Spleen (tissue), 11 donors: Measurements from ENCODE around the gene PSMG3. TPM values are rescaled to one million over a fixed set of nuclear protein-coding genes. Genes with fewer than 3 reads are reported as not detected.

ENCODE experiments used
- DNase-seq: peaks from one replicate; pipeline ENCODE4 v3.0.0-alpha.2; 2020
- H3K27ac ChIP-seq, 8 donors: fragments of 200-600 bp; sonication (generic) in 7 of 8; 1 replicate in 4 of 8; 2 replicates in 4 of 8; pipeline versions ENCODE4 v1.5.0 to v1.8.0; 2016 to 2021; ENCODE audit warnings: inconsistent platforms in 4 of 8, mild to moderate bottlenecking in 4 of 8, moderate library complexity in 1 of 8
- H3K27me3 ChIP-seq, 7 donors: fragments of 200-600 bp; sonication (generic) in 6 of 7; replicated peaks in 1 of 7; 1 replicate in 4 of 7; 2 replicates in 3 of 7; pipeline versions ENCODE4 v1.5.0 to v1.8.0; 2016 to 2021; ENCODE audit warnings: inconsistent platforms in 3 of 7, mild to moderate bottlenecking in 1 of 7
- H3K36me3 ChIP-seq, 6 donors: fragments of 200-600 bp; sonication (generic) in 5 of 6; 1 replicate in 4 of 6; 2 replicates in 2 of 6; pipeline versions ENCODE4 v1.5.0 to v1.8.0; 2016 to 2021; ENCODE audit warnings: inconsistent platforms in 2 of 6
- H3K4me1 ChIP-seq, 6 donors: fragments of 200-600 bp; sonication (generic) in 5 of 6; 1 replicate in 3 of 6; 2 replicates in 3 of 6; pipeline versions ENCODE4 v1.5.0 to v1.8.0; 2016 to 2021; ENCODE audit warnings: inconsistent platforms in 3 of 6
- H3K4me3 ChIP-seq, 8 donors: fragments of 200-600 bp; sonication (generic) in 7 of 8; 1 replicate in 4 of 8; 2 replicates in 4 of 8; pipeline versions ENCODE4 v1.5.0 to v1.8.0; 2016 to 2021; ENCODE audit warnings: inconsistent platforms in 4 of 8, mild to moderate bottlenecking in 4 of 8, moderate library complexity in 2 of 8
- H3K9me3 ChIP-seq, 8 donors: fragments of 200-600 bp; sonication (generic) in 7 of 8; 1 replicate in 4 of 8; 2 replicates in 4 of 8; pipeline versions ENCODE4 v1.5.0 to v1.8.0; 2016 to 2021; ENCODE audit warnings: inconsistent platforms in 4 of 8
- CTCF ChIP-seq, 11 experiments: fragments of 200-600 bp in 7 of 11; fragments of 450-650 bp in 4 of 11; sonication (generic) in 4 of 11; IDR thresholded peaks in 8 of 11; conservative IDR thresholded peaks in 3 of 11; 1 replicate in 7 of 11; 2 replicates in 4 of 11; pipeline versions ENCODE4 v1.4.0 to v1.8.0; 2016 to 2021; ENCODE audit warnings: antibody characterized with exemption in 11 of 11, inconsistent platforms in 4 of 11, mild to moderate bottlenecking in 1 of 11
- POLR2A ChIP-seq, 3 donors: fragments of 450-650 bp; IDR thresholded peaks; one replicate each; pipeline ENCODE4 v1.5.1; 2017; ENCODE audit warnings: antibody characterized with exemption in 3 of 3, mild to moderate bottlenecking in 1 of 3
- POLR2AphosphoS5 ChIP-seq, 3 donors: sonication (generic); formaldehyde crosslinking; IDR thresholded peaks; one replicate each; pipeline ENCODE4 v1.5.1; 2017; ENCODE audit warnings: antibody characterized with exemption in 3 of 3
- WGBS, 5 donors: extraction: QIAGEN DNeasy Blood & Tissue Kit in 3 of 5; methylation state at CpG; one replicate each; pipeline versions ENCODE4 v1.1.5 to v1.1.7; 2013 to 2018; 5-methylcytosine and 5-hydroxymethylcytosine counted together
- intact Hi-C: fragments of 100-400 bp; cut with DNase I; formaldehyde crosslinking; loops from one replicate; pipeline ENCODE4 v1.15.0; 2023; ENCODE audit warnings: low total_unique reads
- polyA plus RNA-seq, 3 donors: library from polyadenylated mRNA; stranded (reverse); fragments of 200-250 nt; gene quantifications; one replicate each; pipeline ENCODE4 v1.2.1, GENCODE V29; 2013
- total RNA-seq, 7 donors: library from RNA; depleted of rRNA in 3 of 7; stranded (reverse); fragments of >200 nt in 3 of 7; fragmentation: NEBNext Ultra II Directional in 4 of 7; extraction: Animal tissue kit (Norgen Biotek cat#: 25700) in 4 of 7; gene quantifications; one replicate each; pipeline versions ENCODE4 v1.1.0 to v1.2.1, GENCODE V29; 2016 to 2021
- donor health status: healthy with polysubstance abuse.
- donor health status: DM: no; HTN: no; CAD: no; lungs with moderate emphysema.
- donor health status: DM: no; HTN: no; CAD: no.
- donor health status: Bipolar disorder and iron deficiency.
- donor health status: healthy.
- donor health status: DM: no; HTN: no; CAD: no.
- donor health status: DM: yes; HTN: yes; CAD: no.

The PSMG3 gene
- total and polyA plus RNA-seq, 10 donors = 18.2 to 89.9 (median 30.9) TPM

DNA sequence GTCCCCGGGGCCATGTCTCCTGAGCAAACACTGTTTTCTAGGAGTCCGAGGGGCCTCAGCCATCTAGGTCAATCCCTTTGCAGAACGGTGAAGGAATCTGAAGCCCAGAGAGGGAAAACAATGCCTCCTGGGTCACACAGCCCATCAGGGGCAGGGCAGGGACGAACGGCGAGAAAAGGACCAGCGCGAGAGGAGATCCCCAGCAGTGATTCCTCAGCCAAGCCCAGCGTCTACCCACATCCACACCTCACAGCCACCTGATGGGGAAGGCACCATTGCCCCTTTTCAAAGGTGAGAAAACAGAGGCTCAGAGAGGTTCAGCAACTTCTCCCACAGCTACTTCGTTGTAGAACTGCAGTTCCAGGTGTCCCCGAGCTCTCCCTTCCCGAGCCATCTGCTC lies 17.9 kb upstream of the PSMG3 start:
- H3K9me3 ChIP-seq = peaks cover 0 to 10% (median 4%) of the 10 kb centered on the region in 8 donors
- TF ChIP-seq POLR2A (IDR thresholded peaks at IDR 0.05) (no peak), POLR2AphosphoS5 (IDR thresholded peaks at IDR 0.05) (no peak), CTCF (IDR thresholded peaks at IDR 0.05 in 8 of 11, conservative IDR thresholded peaks at IDR 0.05 in 3 of 11) (no peak)
- WGBS, 5 donors = 88 to 91% (median 89%) methylated on average over 12 of the region's 12 CpGs
- intact Hi-C loops = no loop called here
- no peak overlapping the region for H3K27ac ChIP-seq
- H3K4me3 ChIP-seq = no peak overlapping the region
- H3K36me3 ChIP-seq = no peaks in the 10 kb centered on the region
- DNase-seq = no peak
- peaks cover 0 to 60% (median 31%) of the 10 kb centered on the region in 7 donors for H3K27me3 ChIP-seq
- peaks cover 0 to 19% (median 14%) of the 10 kb centered on the region in 6 donors for H3K4me1 ChIP-seq

GRCh38 chr7:1586827-1587705 lies 17.2 kb upstream of the PSMG3 start:
- H3K9me3 ChIP-seq = peaks cover 0 to 10% (median 4%) of the 10 kb centered on the region in 8 donors
- 64 to 88% (median 76%) methylated on average over 29 to 42 of the region's 42 CpGs for WGBS, 5 donors
- no peak overlapping the region for H3K27ac ChIP-seq
- TF ChIP-seq CTCF (IDR thresholded peaks at IDR 0.05 in 8 of 11, conservative IDR thresholded peaks at IDR 0.05 in 3 of 11) (no peak), POLR2A (IDR thresholded peaks at IDR 0.05) (no peak), POLR2AphosphoS5 (IDR thresholded peaks at IDR 0.05) (peak in 1 of 3 donors; percentile 35)
- H3K27me3 ChIP-seq = peaks cover 0 to 53% (median 24%) of the 10 kb centered on the region in 7 donors
- H3K36me3 ChIP-seq = no peaks in the 10 kb centered on the region
- intact Hi-C loops = no loop called here
- no peak overlapping the region for H3K4me3 ChIP-seq
- H3K4me1 ChIP-seq = peaks cover 0 to 13% (median 7%) of the 10 kb centered on the region in 6 donors
- no peak for DNase-seq

- peaks cover 0 to 5% (median 0%) of the 10 kb centered on the region in 6 donors for H3K4me1 ChIP-seq
- intact Hi-C loops = no loop called here
- H3K36me3 ChIP-seq = no peaks in the 10 kb centered on the region
- no peak for TF ChIP-seq POLR2AphosphoS5 (IDR thresholded peaks at IDR 0.05)
- no peak for TF ChIP-seq CTCF (IDR thresholded peaks at IDR 0.05 in 8 of 11, conservative IDR thresholded peaks at IDR 0.05 in 3 of 11)
- no peak for TF ChIP-seq POLR2A (IDR thresholded peaks at IDR 0.05)
- H3K27me3 ChIP-seq = peaks cover 0 to 45% (median 16%) of the 10 kb centered on the region in 7 donors
- peaks cover 0 to 10% (median 4%) of the 10 kb centered on the region in 8 donors for H3K9me3 ChIP-seq
- H3K4me3 ChIP-seq = no peak overlapping the region
- DNase-seq = no peak
- 88 to 92% (median 91%) methylated on average over 34 of the region's 34 CpGs for WGBS, 5 donors
- no peak overlapping the region for H3K27ac ChIP-seq
Measured at GRCh38 chr7:1586126-1586826, 16.4 kb upstream of the PSMG3 start.
